ENCODE data around the gene DAP3. TPM values are rescaled to one million over a fixed set of nuclear protein-coding genes. Genes with fewer than 3 reads are reported as not detected.
"Not testable (repeated sequence)": the region's sequence is repeated elsewhere in the genome, so short reads cannot be mapped to it uniquely, and the experiment has no call there.

The DAP3 gene
- total RNA-seq, 4 donors from 2014 or later = 81.4 to 115 (median 107) TPM

DNA sequence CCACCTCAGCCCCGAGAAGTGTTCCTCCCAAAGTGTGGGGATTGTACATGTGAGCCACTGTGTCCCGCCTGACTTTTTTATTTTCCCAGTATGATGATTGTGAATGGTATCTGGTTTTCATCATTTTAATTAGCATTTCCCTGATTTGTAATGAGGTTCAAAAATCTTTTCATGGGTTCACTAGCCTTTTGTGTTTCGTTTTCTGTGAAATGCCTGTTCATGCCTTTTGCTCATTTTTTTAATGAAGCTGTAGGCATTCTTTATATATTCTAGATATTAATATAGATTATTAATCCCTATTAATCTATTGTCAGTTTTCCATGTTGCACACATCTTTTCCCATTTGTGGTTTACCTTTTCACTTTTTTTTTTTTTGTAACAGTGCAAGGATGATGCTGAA is 20.5 kb downstream of the DAP3 start:
- Histone ChIP-seq H3K36me3 (peaks cover 0 to 11% of the 10 kb centered on the region in 2 donors), H3K4me3 (no peak overlapping the region), H3K4me1 (peaks cover 0 to 8% (median 0%) of the 10 kb centered on the region in 3 donors), H3K9me3 (no peaks in the 10 kb centered on the region), H3K27ac (no peak overlapping the region), H3K27me3 (no peaks in the 10 kb centered on the region)
- TF ChIP-seq POLR2AphosphoS5 (IDR thresholded peaks at IDR 0.05) (no peak), EP300 (IDR thresholded peaks at IDR 0.05) (no peak), POLR2A (IDR thresholded peaks at IDR 0.05) (no peak)
- TF ChIP-seq, protein P1, sequence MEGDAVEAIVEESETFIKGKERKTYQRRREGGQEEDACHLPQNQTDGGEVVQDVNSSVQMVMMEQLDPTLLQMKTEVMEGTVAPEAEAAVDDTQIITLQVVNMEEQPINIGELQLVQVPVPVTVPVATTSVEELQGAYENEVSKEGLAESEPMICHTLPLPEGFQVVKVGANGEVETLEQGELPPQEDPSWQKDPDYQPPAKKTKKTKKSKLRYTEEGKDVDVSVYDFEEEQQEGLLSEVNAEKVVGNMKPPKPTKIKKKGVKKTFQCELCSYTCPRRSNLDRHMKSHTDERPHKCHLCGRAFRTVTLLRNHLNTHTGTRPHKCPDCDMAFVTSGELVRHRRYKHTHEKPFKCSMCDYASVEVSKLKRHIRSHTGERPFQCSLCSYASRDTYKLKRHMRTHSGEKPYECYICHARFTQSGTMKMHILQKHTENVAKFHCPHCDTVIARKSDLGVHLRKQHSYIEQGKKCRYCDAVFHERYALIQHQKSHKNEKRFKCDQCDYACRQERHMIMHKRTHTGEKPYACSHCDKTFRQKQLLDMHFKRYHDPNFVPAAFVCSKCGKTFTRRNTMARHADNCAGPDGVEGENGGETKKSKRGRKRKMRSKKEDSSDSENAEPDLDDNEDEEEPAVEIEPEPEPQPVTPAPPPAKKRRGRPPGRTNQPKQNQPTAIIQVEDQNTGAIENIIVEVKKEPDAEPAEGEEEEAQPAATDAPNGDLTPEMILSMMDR (IDR thresholded peaks at IDR 0.05) = no peak
- no peak for ATAC-seq
- 100% methylated on average over 3 of the region's 3 CpGs for WGBS, 2 donors (ENCODE audit: low coverage in 1 of 2)

DNA sequence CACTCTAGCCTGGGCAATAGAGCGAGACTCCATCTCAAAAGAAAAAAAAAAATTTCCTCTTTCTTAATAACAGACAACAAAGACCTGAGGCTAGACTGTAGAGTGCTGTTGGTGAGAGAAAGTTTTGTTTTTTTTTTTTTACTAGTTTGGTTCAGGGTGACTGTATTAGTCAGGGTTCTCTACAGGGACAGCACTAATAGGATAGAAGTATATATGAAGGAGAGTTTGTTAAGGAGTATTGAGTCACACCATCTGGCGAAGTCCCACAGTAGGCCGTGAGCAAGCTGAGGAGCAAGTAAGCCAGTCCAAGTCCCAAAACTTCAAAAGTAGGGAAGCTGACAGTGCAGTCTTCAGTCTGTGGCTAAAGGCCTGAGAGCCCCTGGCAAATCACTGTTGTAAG is 22.6 kb downstream of the DAP3 start:
- no CpG with 5 or more reads among the region's 3 CpGs for WGBS, 2 donors (ENCODE audit: low coverage in 1 of 2)
- not testable (repeated sequence) for H3K9me3 ChIP-seq, H3K4me1 ChIP-seq, H3K27ac ChIP-seq, ATAC-seq, H3K27me3 ChIP-seq, H3K4me3 ChIP-seq
- peaks cover 0 to 14% of the 10 kb centered on the region in 2 donors for H3K36me3 ChIP-seq

DNA sequence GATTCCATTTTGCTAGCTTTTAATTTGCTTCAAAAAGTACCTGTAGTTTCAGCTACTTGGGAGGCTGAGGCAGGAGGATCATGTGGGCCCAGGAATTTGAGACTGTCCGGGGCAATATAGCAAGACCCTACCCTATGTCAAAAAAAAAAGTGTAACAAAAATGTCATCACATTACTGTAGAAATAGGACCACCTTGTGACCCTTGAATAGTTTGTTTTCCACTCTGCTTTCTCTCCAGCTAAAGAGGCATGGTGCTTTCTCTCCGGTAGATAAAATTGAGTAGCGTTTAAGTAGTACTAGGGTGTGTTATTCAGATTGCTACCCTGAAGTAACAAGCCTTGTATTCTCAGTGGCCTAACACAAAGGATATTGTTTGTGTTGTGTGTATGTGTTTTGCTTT is 23.7 kb downstream of the DAP3 start:
- WGBS, 2 donors (ENCODE audit: low coverage in 1 of 2) = 61 to 66% methylated on average over 3 of the region's 3 CpGs
- not testable (repeated sequence) for H3K4me1 ChIP-seq

DNA sequence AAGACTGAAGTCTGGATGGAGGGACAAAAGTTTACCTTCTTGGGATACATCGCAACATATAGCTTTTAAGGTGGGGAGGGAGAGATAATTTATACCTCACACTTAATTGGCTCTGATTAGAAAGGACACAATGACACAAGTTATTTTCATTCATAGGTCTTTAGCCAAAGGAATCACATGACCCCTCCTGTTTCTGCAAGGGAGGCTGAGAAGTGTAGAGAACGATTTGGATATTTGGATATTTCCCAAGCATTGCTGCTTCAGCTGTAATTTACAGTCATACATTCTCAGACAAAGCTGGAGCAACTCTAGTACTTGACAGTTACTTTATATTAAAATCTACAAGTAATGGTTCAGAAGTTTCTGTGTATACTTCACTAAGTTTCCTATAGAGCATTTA is 24.2 kb downstream of the DAP3 start:
- TF ChIP-seq EP300 (IDR thresholded peaks at IDR 0.05) (no peak), POLR2AphosphoS5 (IDR thresholded peaks at IDR 0.05) (no peak), POLR2A (IDR thresholded peaks at IDR 0.05) (no peak)
- TF ChIP-seq, protein P1 (IDR thresholded peaks at IDR 0.05) = no peak
- Histone ChIP-seq H3K36me3 (peaks cover 0 to 27% of the 10 kb centered on the region in 2 donors), H3K4me1 (peaks cover 0 to 8% (median 0%) of the 10 kb centered on the region in 3 donors), H3K9me3 (no peaks in the 10 kb centered on the region), H3K4me3 (no peak overlapping the region), H3K27me3 (no peaks in the 10 kb centered on the region), H3K27ac (no peak overlapping the region)
- WGBS, 2 donors (ENCODE audit: low coverage in 1 of 2) = 45 to 56% methylated on average over 2 of the region's 2 CpGs
- ATAC-seq = no peak

More for the DNA sequence above, 23.7 kb downstream of the DAP3 start:
- not testable (repeated sequence) for H3K4me3 ChIP-seq, H3K27ac ChIP-seq, ATAC-seq, H3K9me3 ChIP-seq, H3K27me3 ChIP-seq
- H3K36me3 ChIP-seq = peaks cover 0 to 23% of the 10 kb centered on the region in 2 donors
- TF ChIP-seq, protein P1 (IDR thresholded peaks at IDR 0.05) = peak in 1 of 4 experiments; percentile 21

DNA sequence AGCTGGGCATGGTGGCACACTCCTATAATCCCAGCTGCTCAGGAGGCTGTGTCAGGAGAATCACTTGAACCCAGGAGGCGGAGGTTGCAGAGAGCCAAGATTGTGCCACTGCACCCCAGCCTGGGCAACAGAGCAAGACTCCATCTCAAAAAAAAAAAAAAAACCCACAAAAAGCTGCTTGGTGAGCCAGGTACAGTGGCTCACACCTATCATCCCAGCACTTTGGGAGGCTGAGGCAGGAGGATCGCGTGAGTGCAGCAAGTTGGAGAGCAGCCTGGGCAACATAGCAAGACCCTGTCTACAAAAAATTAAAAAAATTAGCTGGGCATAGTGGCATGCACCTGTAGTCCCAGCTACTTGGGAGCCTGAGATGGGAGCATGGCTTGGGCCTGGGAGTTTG is 26.2 kb downstream of the DAP3 start:
- WGBS, 2 donors (ENCODE audit: low coverage in 1 of 2) = 93 to 94% methylated on average over 2 to 3 of the region's 3 CpGs
- ATAC-seq = not testable (repeated sequence)

DNA sequence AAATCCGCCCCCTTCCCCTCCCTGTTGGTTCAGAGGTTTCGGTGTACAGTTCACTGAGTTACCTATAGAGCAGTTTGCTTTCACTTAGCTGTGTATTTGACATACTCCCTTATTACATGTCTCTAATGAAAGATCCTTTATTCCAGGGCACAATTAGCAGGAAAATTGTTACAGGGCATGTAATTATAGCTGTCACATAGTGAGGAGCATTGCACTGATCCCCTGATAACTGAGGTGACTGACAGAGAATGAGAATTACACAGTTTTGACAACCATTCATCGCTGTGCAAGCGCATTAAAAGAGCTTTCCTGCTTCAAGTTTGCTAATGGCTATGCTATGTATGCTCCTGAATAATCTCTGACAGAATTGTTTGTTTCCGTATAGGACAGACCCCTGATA is 26.9 kb downstream of the DAP3 start:
- TF ChIP-seq, protein P1 (IDR thresholded peaks at IDR 0.05) = no peak
- TF ChIP-seq POLR2AphosphoS5 (IDR thresholded peaks at IDR 0.05) (no peak), POLR2A (IDR thresholded peaks at IDR 0.05) (no peak), EP300 (IDR thresholded peaks at IDR 0.05) (no peak)
- WGBS, 2 donors (ENCODE audit: low coverage in 1 of 2) = 82 to 94% methylated on average over 2 to 5 of the region's 5 CpGs
- H3K4me3 ChIP-seq = no peak overlapping the region
- H3K27ac ChIP-seq = no peak overlapping the region
- no peak for ATAC-seq
- peaks cover 0 to 8% (median 0%) of the 10 kb centered on the region in 3 donors for H3K4me1 ChIP-seq
- peaks cover 0 to 39% of the 10 kb centered on the region in 2 donors for H3K36me3 ChIP-seq
- no peaks in the 10 kb centered on the region for H3K9me3 ChIP-seq
- no peaks in the 10 kb centered on the region for H3K27me3 ChIP-seq

More for the DNA sequence above, 26.2 kb downstream of the DAP3 start:
- not testable (repeated sequence) for H3K4me3 ChIP-seq, H3K27ac ChIP-seq, H3K4me1 ChIP-seq, H3K27me3 ChIP-seq, H3K9me3 ChIP-seq
- peaks cover 0 to 45% of the 10 kb centered on the region in 2 donors for H3K36me3 ChIP-seq
